HCT116 (cell line): Measurements from ENCODE around the gene SHISA3. TPM values are rescaled to one million over a fixed set of nuclear protein-coding genes. Genes with fewer than 3 reads are reported as not detected.

Source experiments
- ATAC-seq: fragments of 200-7000 bp; cut with Tn5 transposase; 2 replicates; pipeline ENCODE4 v1.9.1; 2020; ENCODE audit warnings: mild to moderate bottlenecking, moderate library complexity
- BruUV-seq: library from RNA; stranded (reverse); fragments of 400-500 nt; replicated peaks from 2 replicates; lab custom pipeline; 2021; lab: Mats Ljungman, UMichigan
- CTCF ChIA-PET: fragments of 300-600 bp; sonication (Branson Sonifier 250); formaldehyde crosslinking; loops from one replicate; lab custom pipeline; 2021; ENCODE audit warnings: antibody characterized with exemption; lab: Charles Lee
- POLR2A ChIA-PET: fragments of 300-600, 350-600 bp; sonication (Branson Sonifier 250); formaldehyde crosslinking; loops from one replicate; lab custom pipeline; 2021; ENCODE audit warnings: antibody characterized with exemption; lab: Charles Lee
- RAD21 ChIA-PET, 2 experiments: fragments of 300-600 bp; sonication (Branson Sonifier 250); formaldehyde crosslinking; loops; one replicate each; lab custom pipeline; 2023; ENCODE audit warnings: low total read pairs in 2 of 2; ENCODE audit not compliant: uncharacterized antibody in 2 of 2, unreplicated experiment in 2 of 2, low non-redundant PET in 1 of 2; lab: Charles Lee
- DNase-seq: peaks from one replicate; pipeline ENCODE4 v3.0.0-alpha.2; 2010; ENCODE audit warnings: low read depth, low spot score
- H2AFZ ChIP-seq: fragments of 200-600 bp; shearing (Covaris generic), sonication (generic); 2 replicates; pipeline ENCODE4 v1.6.1; 2017; ENCODE audit warnings: low read depth, mixed run types, mixed read lengths, antibody characterized with exemption, low read length; ENCODE audit not compliant: poor library complexity, severe bottlenecking
- H3K27ac ChIP-seq: 2 replicates; pipeline ENCODE4 v1.5.1; 2012; ENCODE audit warnings: low read depth, low read length
- H3K27me3 ChIP-seq: fragments of 200-600 bp; sonication (generic); 2 replicates; pipeline ENCODE4 v1.6.1; 2016; ENCODE audit warnings: mixed run types, low read length, mixed read lengths; ENCODE audit not compliant: insufficient read depth
- H3K36me3 ChIP-seq, 2 experiments: fragments of 200-500 bp in 1 of 2; fragments of 200-600 bp in 1 of 2; sonication (Bioruptor generic) in 1 of 2; sonication (generic) in 1 of 2; 2 replicates each; pipeline versions ENCODE4 v1.5.1 to v1.6.1; 2014 to 2016; ENCODE audit warnings: low read length in 2 of 2, inconsistent platforms in 1 of 2, mixed read lengths in 1 of 2, mixed run types in 1 of 2; ENCODE audit not compliant: insufficient read depth in 2 of 2, control insufficient read depth in 1 of 2
- H3K4me1 ChIP-seq, 2 experiments: fragments of 200-600 bp in 1 of 2; sonication (generic) in 1 of 2; 2 replicates each; pipeline versions ENCODE4 v1.5.1 to v1.6.1; 2012 to 2017; ENCODE audit warnings: low read length in 2 of 2, inconsistent platforms in 1 of 2, mild to moderate bottlenecking in 1 of 2, mixed read lengths in 1 of 2, mixed run types in 1 of 2, moderate library complexity in 1 of 2; ENCODE audit not compliant: insufficient read depth in 2 of 2, control insufficient read depth in 1 of 2
- H3K4me2 ChIP-seq: fragments of 200-600 bp; sonication (generic); 2 replicates; pipeline ENCODE4 v1.6.1; 2017; ENCODE audit warnings: mixed run types, low read length, mixed read lengths
- H3K4me3 ChIP-seq, 2 experiments: fragments of 200-600 bp in 1 of 2; sonication (generic) in 1 of 2; replicated peaks in 1 of 2; 2 replicates each; pipeline ENCODE4 v1.5.1; 2011 to 2016; ENCODE audit warnings: low read length in 2 of 2, control low read depth in 1 of 2, low read depth in 1 of 2, mild to moderate bottlenecking in 1 of 2, mixed read lengths in 1 of 2, mixed run types in 1 of 2
- H3K79me2 ChIP-seq: fragments of 200-600 bp; sonication (generic); 2 replicates; pipeline ENCODE4 v1.6.1; 2017; ENCODE audit warnings: mild to moderate bottlenecking, mixed run types, low read length, moderate library complexity, mixed read lengths; ENCODE audit not compliant: insufficient read depth
- H3K9ac ChIP-seq: fragments of 200-600 bp; sonication (generic); 2 replicates; pipeline ENCODE4 v1.6.1; 2016; ENCODE audit warnings: low read length, mixed read lengths
- H3K9me2 ChIP-seq: fragments of 200-600 bp; sonication (generic), shearing (Covaris generic); 2 replicates; pipeline ENCODE4 v1.6.1; 2017; ENCODE audit warnings: mixed run types, mild to moderate bottlenecking, moderate library complexity; ENCODE audit not compliant: insufficient read depth
- H3K9me3 ChIP-seq, 2 experiments: fragments of 200-500 bp in 1 of 2; fragments of 200-600 bp in 1 of 2; sonication (Bioruptor generic) in 1 of 2; sonication (generic) in 1 of 2; 2 replicates each; pipeline ENCODE4 v1.6.1; 2014 to 2017; ENCODE audit warnings: low read length in 2 of 2, mixed read lengths in 2 of 2, inconsistent platforms in 1 of 2, low read depth in 1 of 2, mild to moderate bottlenecking in 1 of 2, mixed run types in 1 of 2, moderate library complexity in 1 of 2; ENCODE audit not compliant: control insufficient read depth in 1 of 2, insufficient read depth in 1 of 2
- H4K20me1 ChIP-seq: fragments of 200-600 bp; sonication (generic), shearing (Covaris generic); 2 replicates; pipeline ENCODE4 v1.6.1; 2017; ENCODE audit warnings: mixed run types, mild to moderate bottlenecking, moderate library complexity; ENCODE audit not compliant: insufficient read depth
- CBX3 ChIP-seq: IDR thresholded peaks from 2 replicates; pipeline ENCODE4 v1.6.1; 2012; ENCODE audit warnings: low read depth
- EGR1 ChIP-seq: IDR thresholded peaks from 2 replicates; pipeline ENCODE4 v1.6.1; 2012; ENCODE audit warnings: low read depth
- EZH2 ChIP-seq: fragments of 200-600 bp; sonication (generic); IDR thresholded peaks from 2 replicates; pipeline ENCODE4 v1.6.1; 2017; ENCODE audit warnings: antibody characterized with exemption, mixed run types
- JUND ChIP-seq: IDR thresholded peaks from 2 replicates; pipeline ENCODE4 v1.6.1; 2012
- POLR2AphosphoS5 ChIP-seq: IDR thresholded peaks from 2 replicates; pipeline ENCODE4 v1.6.1; 2011; ENCODE audit warnings: mild to moderate bottlenecking, low read depth, low read length, moderate library complexity
- SIN3A ChIP-seq: IDR thresholded peaks from 2 replicates; pipeline ENCODE4 v1.6.1; 2012; ENCODE audit warnings: low read depth
- TCF7L2 ChIP-seq: IDR thresholded peaks from 2 replicates; pipeline ENCODE4 v1.7.0; 2011; ENCODE audit warnings: borderline replicate concordance, inconsistent platforms; ENCODE audit not compliant: insufficient read depth, insufficient read length; ENCODE audit errors: extremely low read depth
- YY1 ChIP-seq: IDR thresholded peaks from 2 replicates; pipeline ENCODE4 v1.6.1; 2011; ENCODE audit warnings: low read length, low read depth, moderate library complexity, mild to moderate bottlenecking; ENCODE audit not compliant: insufficient replicate concordance; ENCODE audit errors: extremely low read depth
- intact Hi-C: fragments of 100-400 bp; cut with micrococcal nuclease; formaldehyde crosslinking; loops from 2 replicates; pipeline ENCODE4 v1.10.0; 2022
- total RNA-seq: library from RNA; stranded (reverse); gene quantifications from one replicate; pipeline ENCODE4 v1.2.1, GENCODE V29; 2021; ENCODE audit not compliant: unreplicated experiment
- TF ChIP-seq, protein P1 (sequence below): IDR thresholded peaks from 2 replicates; pipeline ENCODE4 v1.6.1; 2011; ENCODE audit warnings: mild to moderate bottlenecking, low read length, moderate library complexity; ENCODE audit not compliant: insufficient replicate concordance; ENCODE audit errors: extremely low read depth
- TF ChIP-seq, protein P2 (sequence below): IDR thresholded peaks from 2 replicates; pipeline ENCODE4 v1.6.1; 2012; ENCODE audit warnings: low read depth

SHISA3 gene
- total RNA-seq, 1 experiment from 2014 or later = not detected

DNA sequence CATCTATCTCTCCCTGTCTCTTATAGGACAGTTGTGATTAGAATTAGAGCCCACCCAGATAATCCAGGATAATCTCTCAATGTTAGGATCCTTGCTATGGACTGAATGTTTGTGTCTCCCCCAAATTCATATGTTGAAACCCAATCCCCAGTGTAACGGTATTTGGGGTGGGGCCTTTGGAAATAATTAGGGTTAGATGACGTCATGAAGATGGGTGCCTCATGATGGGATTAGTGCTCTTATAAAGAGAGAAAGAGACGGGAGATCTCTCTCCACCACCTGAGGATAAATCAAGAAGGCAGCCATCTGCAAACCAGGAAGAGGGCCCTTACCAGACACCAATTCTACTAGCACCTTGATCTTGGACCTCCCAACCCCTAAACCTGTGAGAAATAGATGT is 33.7 kb upstream of the SHISA3 start:
- no peak overlapping the region for H2AFZ ChIP-seq
- DNase-seq = no peak
- H3K79me2 ChIP-seq = no peaks in the 10 kb centered on the region
- ATAC-seq = no peak
- RAD21 ChIA-PET = no interaction called here
- intact Hi-C loops = no loop called here
- H3K9me3 ChIP-seq = no peaks in the 10 kb centered on the region
- no peak overlapping the region for H3K4me3 ChIP-seq
- peaks cover 24% of the 10 kb centered on the region; the same call in 1 of the 2 replicates for H3K27me3 ChIP-seq
- TF ChIP-seq POLR2AphosphoS5 = no peak
- TF ChIP-seq CBX3 = no peak
- TF ChIP-seq EZH2 = no peak
- TF ChIP-seq YY1 = no peak
- H3K4me1 ChIP-seq = no peaks in the 10 kb centered on the region
- no peaks in the 10 kb centered on the region for H3K36me3 ChIP-seq
- BruUV-seq = no TSS peak
- no peak overlapping the region for H3K27ac ChIP-seq
- H3K9ac ChIP-seq = no peak overlapping the region
- no peak overlapping the region for H3K4me2 ChIP-seq
- H4K20me1 ChIP-seq = no peaks in the 10 kb centered on the region
- H3K9me2 ChIP-seq = no peaks in the 10 kb centered on the region
- POLR2A ChIA-PET = no interaction called here
- CTCF ChIA-PET = no interaction called here

DNA sequence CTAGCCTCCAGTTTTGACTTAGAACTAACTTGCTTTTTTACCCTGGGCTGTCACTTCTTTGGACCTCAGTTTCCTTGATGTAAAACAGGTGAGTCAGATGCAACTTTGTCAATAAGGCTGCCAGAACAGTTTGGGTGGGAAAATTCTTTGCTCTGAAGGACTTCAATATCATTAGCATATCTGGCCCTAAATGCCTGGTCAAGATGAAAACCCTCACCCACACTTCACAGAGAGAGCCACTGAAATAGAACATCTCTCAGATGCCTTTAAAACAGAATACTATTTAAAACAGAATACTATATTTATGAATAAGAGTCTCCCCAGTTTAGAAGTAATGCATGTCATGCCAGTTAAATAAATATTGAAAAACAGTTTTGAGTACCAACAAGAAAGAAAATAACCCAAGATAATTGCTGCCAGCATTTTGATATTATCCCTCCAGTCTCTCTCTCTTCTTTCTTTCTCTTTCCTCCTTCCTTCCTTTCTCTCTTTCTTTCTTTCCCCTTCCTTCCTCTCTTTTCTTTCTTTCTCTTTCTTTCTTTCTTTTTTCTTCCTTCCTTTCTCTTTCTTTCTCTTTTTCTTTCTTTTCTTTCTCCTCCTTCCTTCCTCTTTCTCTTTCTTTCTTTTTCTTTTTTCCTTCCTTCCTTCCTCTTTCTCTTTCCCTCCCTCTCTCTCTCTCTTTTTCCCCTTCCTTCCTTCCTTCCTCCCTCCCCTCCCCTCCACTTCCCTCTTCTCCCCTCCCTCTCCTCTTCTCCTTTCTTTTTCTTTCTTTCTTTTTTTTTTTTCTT is 32.8 kb upstream of the SHISA3 start:
- ATAC-seq (no peak), DNase-seq (no peak)
- Histone ChIP-seq H3K4me2 (no peak overlapping the region), H3K9ac (no peak overlapping the region), H4K20me1 (no peaks in the 10 kb centered on the region), H2AFZ (no peak overlapping the region), H3K27me3 (peaks cover 18% of the 10 kb centered on the region; the same call in 1 of the 2 replicates), H3K9me2 (no peaks in the 10 kb centered on the region), H3K9me3 (no peaks in the 10 kb centered on the region), H3K27ac (no peak overlapping the region), H3K4me3 (no peak overlapping the region), H3K4me1 (no peaks in the 10 kb centered on the region), H3K79me2 (no peaks in the 10 kb centered on the region), H3K36me3 (no peaks in the 10 kb centered on the region)
- intact Hi-C loops = no loop called here
- RAD21 ChIA-PET = no interaction called here
- POLR2A ChIA-PET = no interaction called here
- TF ChIP-seq, protein P1, sequence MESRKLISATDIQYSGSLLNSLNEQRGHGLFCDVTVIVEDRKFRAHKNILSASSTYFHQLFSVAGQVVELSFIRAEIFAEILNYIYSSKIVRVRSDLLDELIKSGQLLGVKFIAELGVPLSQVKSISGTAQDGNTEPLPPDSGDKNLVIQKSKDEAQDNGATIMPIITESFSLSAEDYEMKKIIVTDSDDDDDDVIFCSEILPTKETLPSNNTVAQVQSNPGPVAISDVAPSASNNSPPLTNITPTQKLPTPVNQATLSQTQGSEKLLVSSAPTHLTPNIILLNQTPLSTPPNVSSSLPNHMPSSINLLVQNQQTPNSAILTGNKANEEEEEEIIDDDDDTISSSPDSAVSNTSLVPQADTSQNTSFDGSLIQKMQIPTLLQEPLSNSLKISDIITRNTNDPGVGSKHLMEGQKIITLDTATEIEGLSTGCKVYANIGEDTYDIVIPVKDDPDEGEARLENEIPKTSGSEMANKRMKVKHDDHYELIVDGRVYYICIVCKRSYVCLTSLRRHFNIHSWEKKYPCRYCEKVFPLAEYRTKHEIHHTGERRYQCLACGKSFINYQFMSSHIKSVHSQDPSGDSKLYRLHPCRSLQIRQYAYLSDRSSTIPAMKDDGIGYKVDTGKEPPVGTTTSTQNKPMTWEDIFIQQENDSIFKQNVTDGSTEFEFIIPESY = no peak
- TF ChIP-seq EGR1 = no peak
- TF ChIP-seq JUND = no peak
- no peak for TF ChIP-seq TCF7L2
- TF ChIP-seq, protein P2, sequence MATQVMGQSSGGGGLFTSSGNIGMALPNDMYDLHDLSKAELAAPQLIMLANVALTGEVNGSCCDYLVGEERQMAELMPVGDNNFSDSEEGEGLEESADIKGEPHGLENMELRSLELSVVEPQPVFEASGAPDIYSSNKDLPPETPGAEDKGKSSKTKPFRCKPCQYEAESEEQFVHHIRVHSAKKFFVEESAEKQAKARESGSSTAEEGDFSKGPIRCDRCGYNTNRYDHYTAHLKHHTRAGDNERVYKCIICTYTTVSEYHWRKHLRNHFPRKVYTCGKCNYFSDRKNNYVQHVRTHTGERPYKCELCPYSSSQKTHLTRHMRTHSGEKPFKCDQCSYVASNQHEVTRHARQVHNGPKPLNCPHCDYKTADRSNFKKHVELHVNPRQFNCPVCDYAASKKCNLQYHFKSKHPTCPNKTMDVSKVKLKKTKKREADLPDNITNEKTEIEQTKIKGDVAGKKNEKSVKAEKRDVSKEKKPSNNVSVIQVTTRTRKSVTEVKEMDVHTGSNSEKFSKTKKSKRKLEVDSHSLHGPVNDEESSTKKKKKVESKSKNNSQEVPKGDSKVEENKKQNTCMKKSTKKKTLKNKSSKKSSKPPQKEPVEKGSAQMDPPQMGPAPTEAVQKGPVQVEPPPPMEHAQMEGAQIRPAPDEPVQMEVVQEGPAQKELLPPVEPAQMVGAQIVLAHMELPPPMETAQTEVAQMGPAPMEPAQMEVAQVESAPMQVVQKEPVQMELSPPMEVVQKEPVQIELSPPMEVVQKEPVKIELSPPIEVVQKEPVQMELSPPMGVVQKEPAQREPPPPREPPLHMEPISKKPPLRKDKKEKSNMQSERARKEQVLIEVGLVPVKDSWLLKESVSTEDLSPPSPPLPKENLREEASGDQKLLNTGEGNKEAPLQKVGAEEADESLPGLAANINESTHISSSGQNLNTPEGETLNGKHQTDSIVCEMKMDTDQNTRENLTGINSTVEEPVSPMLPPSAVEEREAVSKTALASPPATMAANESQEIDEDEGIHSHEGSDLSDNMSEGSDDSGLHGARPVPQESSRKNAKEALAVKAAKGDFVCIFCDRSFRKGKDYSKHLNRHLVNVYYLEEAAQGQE = no peak
- TF ChIP-seq SIN3A = no peak
- BruUV-seq = no TSS peak
- CTCF ChIA-PET = no interaction called here
